ENCODE results near the gene AIMP2.

AIMP2 gene

GRCh38 chr7:6023974-6024435 is 14.9 kb downstream of the AIMP2 start:
- no peak for DNase-seq (ENCODE audit: extremely low read depth, low read depth)
- TF ChIP-seq CTCF (IDR thresholded peaks at IDR 0.05; ENCODE audit: low read depth, low read length): no peak

GRCh38 chr7:6026011-6026819 is 17.1 kb downstream of the AIMP2 start:
- no peak; the same call in 1 of the 2 replicates for TF ChIP-seq CTCF (IDR thresholded peaks at IDR 0.05; ENCODE audit: low read depth, low read length)
- no peak for DNase-seq (ENCODE audit: extremely low read depth, low read depth)

DNA sequence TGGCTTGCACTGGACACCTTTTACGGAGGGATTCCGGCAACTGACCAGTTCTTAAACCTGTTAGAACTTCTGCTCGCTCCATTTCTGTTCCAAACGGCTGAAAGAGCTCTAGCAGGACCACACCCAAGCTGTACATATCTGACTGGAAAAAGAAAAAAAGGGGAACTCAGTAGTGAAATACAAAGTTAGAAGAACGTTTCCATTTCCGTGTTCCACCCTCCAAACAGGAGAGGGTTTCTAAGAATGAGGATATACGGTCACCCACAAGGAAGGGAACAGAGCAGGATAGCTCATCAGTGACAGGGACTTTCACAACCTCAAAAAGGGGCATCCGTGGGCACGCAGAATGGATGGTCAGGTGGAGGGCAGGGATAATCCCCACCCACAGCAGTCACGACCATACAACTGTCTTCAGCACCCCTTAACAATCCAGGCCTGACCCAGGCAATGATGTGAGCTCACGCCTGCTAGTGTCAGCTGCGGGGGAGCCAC is 17.8 kb downstream of the AIMP2 start:
- no peak for DNase-seq (ENCODE audit: extremely low read depth, low read depth)
- TF ChIP-seq CTCF (IDR thresholded peaks at IDR 0.05; ENCODE audit: low read depth, low read length): no peak

DNA sequence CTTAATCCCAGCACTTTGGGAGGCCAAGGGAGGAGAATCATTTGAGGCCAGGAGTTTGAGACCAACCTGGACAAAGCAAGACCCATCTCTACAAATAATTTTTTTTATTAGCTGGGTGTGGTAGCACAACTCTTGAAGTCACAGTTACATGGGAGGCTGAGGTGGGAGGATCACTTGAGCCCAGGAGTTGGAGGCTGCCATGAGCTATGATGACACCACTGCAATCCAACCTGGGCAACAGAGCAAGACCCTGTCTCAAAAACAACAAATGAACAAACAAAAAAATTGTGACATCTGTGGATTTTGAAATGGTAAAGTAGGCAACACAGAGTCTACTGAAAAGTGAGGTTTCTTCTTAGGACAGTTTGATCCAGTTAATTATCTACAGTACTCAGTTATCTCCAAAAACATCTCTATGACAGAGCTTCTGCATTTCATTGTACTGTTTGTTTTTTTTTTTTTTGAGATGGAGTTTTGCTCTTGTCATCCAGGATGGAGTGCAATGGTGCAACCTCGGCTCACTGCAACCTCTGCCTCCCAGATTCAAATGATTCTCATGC is 18.8 kb downstream of the AIMP2 start:
- no peak for TF ChIP-seq CTCF (IDR thresholded peaks at IDR 0.05; ENCODE audit: low read depth, low read length)
- DNase-seq (ENCODE audit: extremely low read depth, low read depth): no peak

- TF ChIP-seq CTCF (IDR thresholded peaks at IDR 0.05; ENCODE audit: low read depth, low read length): no peak
Observed at GRCh38 chr7:6028563-6028962, 19.5 kb downstream of the AIMP2 start.

DNA sequence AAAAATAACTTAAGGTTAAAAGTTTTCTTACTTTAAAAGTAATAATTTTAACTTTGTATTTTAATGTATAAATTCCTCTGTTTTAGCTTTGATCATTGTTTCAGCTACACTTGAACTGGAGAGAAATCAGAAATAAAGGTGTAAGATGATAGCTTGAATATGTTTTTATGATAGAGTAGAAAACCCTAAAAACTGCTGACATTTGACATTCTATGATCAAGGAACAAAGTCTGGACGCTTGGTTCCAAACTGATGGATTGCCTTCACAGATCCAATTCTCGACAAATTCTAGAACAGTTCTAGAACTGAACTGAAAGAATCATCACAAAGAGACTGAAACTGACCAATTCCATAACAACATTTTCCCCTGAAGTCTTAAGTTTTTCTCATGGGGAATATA is 21.9 kb downstream of the AIMP2 start, which contains the start of gene ANKRD61:
TSS of gene ANKRD61 (plus strand) at position 389 of the 400 bp plus-strand sequence. CDS start at position 389, 0 bp downstream.
- TF ChIP-seq CTCF (IDR thresholded peaks at IDR 0.05; ENCODE audit: low read depth, low read length): no peak
- no peak for DNase-seq (ENCODE audit: extremely low read depth, low read depth)

More at GRCh38 chr7:6028563-6028962, 19.5 kb downstream of the AIMP2 start:
- DNase-seq (ENCODE audit: extremely low read depth, low read depth): no peak

DNA sequence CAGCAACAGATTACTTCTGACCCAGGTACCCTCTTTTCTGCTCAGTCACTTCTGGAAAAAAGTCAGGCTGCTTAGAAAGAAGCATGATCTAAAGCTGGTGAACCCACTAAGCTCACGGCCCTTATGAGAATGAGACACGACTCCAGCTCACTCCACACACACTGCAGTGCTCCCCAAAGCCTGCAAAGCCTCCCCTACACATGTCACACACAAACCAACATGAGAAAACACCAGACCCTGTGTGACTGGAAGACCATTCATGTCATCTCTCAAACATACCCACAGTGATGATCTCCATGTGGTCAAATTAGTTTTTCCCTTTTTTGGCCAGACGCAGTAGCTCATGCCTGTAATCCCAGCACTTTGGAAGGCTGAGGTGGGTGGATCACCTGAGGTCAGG is 22.5 kb downstream of the AIMP2 start:
- TF ChIP-seq CTCF (IDR thresholded peaks at IDR 0.05; ENCODE audit: low read depth, low read length): no peak
- DNase-seq (ENCODE audit: extremely low read depth, low read depth): no peak
